A673 (cell line): ENCODE measurements around the gene KDM1A. TPM values are rescaled to one million over a fixed set of nuclear protein-coding genes. Genes with fewer than 3 reads are reported as not detected.
A peak's percentile ranks its signal among the peaks of the same experiment; 100 is the strongest.

Source experiments
- BruUV-seq: library from RNA; stranded (reverse); fragments of 400-500 nt; replicated peaks from 2 replicates; lab custom pipeline; 2021; lab: Mats Ljungman, UMichigan
- CTCF ChIA-PET: fragments of 300-600 bp; sonication (Branson Sonifier 250); formaldehyde crosslinking; loops from one replicate; lab custom pipeline; 2022; ENCODE audit warnings: antibody characterized with exemption; lab: Charles Lee
- POLR2A ChIA-PET: fragments of 300-600 bp; sonication (Branson Sonifier 250); formaldehyde crosslinking; loops from one replicate; lab custom pipeline; 2022; ENCODE audit warnings: antibody characterized with exemption; ENCODE audit not compliant: low non-redundant PET; lab: Charles Lee
- DNase-seq: peaks from one replicate; pipeline ENCODE4 v3.0.0-alpha.2; 2015; ENCODE audit warnings: low spot score
- H3K27ac ChIP-seq: fragments of 200-600 bp; sonication (generic); 2 replicates; pipeline ENCODE4 v1.5.1; 2016; ENCODE audit warnings: mixed run types, low read depth, mild to moderate bottlenecking, mixed read lengths, antibody characterized with exemption, low read length; ENCODE audit not compliant: poor library complexity, severe bottlenecking
- H3K27me3 ChIP-seq: fragments of 200-600 bp; sonication (generic); replicated peaks from 2 replicates; pipeline ENCODE4 v1.6.1; 2017; ENCODE audit warnings: mixed run types, low read depth, mild to moderate bottlenecking, mixed read lengths, antibody characterized with exemption, low read length; ENCODE audit not compliant: insufficient read depth, poor library complexity
- H3K36me3 ChIP-seq: fragments of 200-600 bp; sonication (generic); 2 replicates; pipeline ENCODE4 v1.6.1; 2016; ENCODE audit warnings: mixed run types, mild to moderate bottlenecking, mixed read lengths, antibody characterized with exemption, low read length; ENCODE audit not compliant: insufficient read depth, poor library complexity, severe bottlenecking
- H3K4me1 ChIP-seq: fragments of 200-600 bp; sonication (generic); 2 replicates; pipeline ENCODE4 v1.6.1; 2017; ENCODE audit warnings: mixed run types, mild to moderate bottlenecking, mixed read lengths, antibody characterized with exemption, low read length; ENCODE audit not compliant: insufficient read depth, poor library complexity, severe bottlenecking
- H3K4me3 ChIP-seq: fragments of 200-600 bp; sonication (generic); 2 replicates; pipeline ENCODE4 v1.5.1; 2016; ENCODE audit warnings: low read depth, mixed run types, mild to moderate bottlenecking, mixed read lengths, low read length; ENCODE audit not compliant: poor library complexity, severe bottlenecking
- H3K9me3 ChIP-seq: fragments of 200-600 bp; sonication (generic); 2 replicates; pipeline ENCODE4 v1.6.1; 2016; ENCODE audit warnings: mixed run types, low read depth, mild to moderate bottlenecking, mixed read lengths, antibody characterized with exemption, low read length; ENCODE audit not compliant: poor library complexity, severe bottlenecking
- EZH2 ChIP-seq: fragments of 200-600 bp; sonication (generic); IDR thresholded peaks from 2 replicates; pipeline ENCODE4 v1.6.1; 2017; ENCODE audit warnings: borderline replicate concordance, low read depth, mild to moderate bottlenecking, mixed read lengths, antibody characterized with exemption, low read length; ENCODE audit not compliant: poor library complexity, severe bottlenecking
- intact Hi-C: fragments of 100-400 bp; cut with micrococcal nuclease; formaldehyde crosslinking; loops from one replicate; pipeline ENCODE4 v1.10.0; 2022; ENCODE audit not compliant: unreplicated experiment
- total RNA-seq: library from RNA; stranded (reverse); gene quantifications from 2 replicates; pipeline ENCODE4 v1.2.3, GENCODE V29; 2021
- TF ChIP-seq, protein P1 (sequence below): fragments of 300-800, 200-600 bp; sonication (generic); conservative IDR thresholded peaks from 2 replicates; pipeline ENCODE4 v1.5.1; 2017; ENCODE audit warnings: low read depth, mild to moderate bottlenecking, antibody characterized with exemption, low read length, moderate library complexity, mixed read lengths

KDM1A gene
- total RNA-seq, 1 experiment from 2014 or later: 201 TPM

DNA sequence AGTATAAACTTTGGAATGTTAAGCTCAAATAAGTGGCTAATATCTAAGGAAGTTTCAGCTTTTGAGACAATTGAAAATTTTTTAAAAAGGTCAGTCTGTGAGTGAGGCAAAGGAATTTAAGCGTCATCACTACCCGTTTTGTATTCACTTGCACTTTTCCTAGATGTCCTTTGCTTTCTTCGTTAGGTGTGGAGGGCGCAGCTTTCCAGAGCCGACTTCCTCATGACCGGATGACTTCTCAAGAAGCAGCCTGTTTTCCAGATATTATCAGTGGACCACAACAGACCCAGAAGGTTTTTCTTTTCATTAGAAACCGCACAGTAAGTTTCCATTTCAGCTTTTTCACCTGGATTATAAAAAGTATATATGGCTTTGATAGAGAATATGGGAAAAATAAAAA lies 30.9 kb downstream of the KDM1A start:
- Histone ChIP-seq H3K9me3 (no peaks in the 10 kb centered on the region), H3K4me3 (no peak overlapping the region), H3K27ac (no peak overlapping the region), H3K4me1 (no peaks in the 10 kb centered on the region), H3K36me3 (peaks cover 47% of the 10 kb centered on the region), H3K27me3 (no peaks in the 10 kb centered on the region)
- ChIA-PET POLR2A (no interaction called here), CTCF (no interaction called here)
- BruUV-seq: no TSS peak
- DNase-seq: no peak
- intact Hi-C loops: no loop called here
- no peak for TF ChIP-seq EZH2
- TF ChIP-seq, protein P1, sequence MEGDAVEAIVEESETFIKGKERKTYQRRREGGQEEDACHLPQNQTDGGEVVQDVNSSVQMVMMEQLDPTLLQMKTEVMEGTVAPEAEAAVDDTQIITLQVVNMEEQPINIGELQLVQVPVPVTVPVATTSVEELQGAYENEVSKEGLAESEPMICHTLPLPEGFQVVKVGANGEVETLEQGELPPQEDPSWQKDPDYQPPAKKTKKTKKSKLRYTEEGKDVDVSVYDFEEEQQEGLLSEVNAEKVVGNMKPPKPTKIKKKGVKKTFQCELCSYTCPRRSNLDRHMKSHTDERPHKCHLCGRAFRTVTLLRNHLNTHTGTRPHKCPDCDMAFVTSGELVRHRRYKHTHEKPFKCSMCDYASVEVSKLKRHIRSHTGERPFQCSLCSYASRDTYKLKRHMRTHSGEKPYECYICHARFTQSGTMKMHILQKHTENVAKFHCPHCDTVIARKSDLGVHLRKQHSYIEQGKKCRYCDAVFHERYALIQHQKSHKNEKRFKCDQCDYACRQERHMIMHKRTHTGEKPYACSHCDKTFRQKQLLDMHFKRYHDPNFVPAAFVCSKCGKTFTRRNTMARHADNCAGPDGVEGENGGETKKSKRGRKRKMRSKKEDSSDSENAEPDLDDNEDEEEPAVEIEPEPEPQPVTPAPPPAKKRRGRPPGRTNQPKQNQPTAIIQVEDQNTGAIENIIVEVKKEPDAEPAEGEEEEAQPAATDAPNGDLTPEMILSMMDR: no peak

DNA sequence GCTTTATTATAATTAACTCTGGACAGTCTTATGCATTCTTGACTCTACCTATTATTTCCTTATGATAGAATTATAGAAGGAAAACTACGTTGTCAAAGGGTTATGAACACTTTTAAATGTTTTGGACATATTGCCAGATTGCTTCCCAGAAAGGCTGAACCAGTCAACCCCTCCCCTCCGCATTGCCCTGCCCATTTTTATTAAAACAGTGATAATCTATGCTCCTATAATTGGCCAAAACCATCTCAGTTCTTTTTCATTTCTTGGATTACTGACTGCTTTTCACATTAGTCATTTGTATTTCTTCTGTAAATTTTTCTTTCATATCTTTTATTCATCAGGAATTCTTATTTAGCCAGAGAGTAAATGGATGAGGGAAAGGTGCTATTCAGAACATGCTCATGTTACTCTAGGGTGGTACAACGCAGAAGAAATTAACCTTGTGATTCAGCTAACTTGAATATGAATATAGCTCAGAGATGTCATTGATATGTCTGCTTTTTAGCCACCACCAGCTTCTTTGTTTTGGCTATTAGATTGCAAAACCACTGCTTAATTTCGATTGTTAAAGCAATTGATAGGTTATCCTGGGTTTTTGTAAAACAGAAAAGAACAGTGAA lies 32.1 kb downstream of the KDM1A start:
- ChIA-PET POLR2A (no interaction called here), CTCF (no interaction called here)
- DNase-seq: no peak
- no peaks in the 10 kb centered on the region for H3K27me3 ChIP-seq
- no peak overlapping the region for H3K4me3 ChIP-seq
- peak overlapping the region; percentile 12 for H3K27ac ChIP-seq
- BruUV-seq: no TSS peak
- TF ChIP-seq EZH2: no peak
- TF ChIP-seq, protein P1: no peak
- no peaks in the 10 kb centered on the region for H3K4me1 ChIP-seq
- H3K9me3 ChIP-seq: no peaks in the 10 kb centered on the region
- H3K36me3 ChIP-seq: peaks cover 59% of the 10 kb centered on the region
- intact Hi-C loops: no loop called here

DNA sequence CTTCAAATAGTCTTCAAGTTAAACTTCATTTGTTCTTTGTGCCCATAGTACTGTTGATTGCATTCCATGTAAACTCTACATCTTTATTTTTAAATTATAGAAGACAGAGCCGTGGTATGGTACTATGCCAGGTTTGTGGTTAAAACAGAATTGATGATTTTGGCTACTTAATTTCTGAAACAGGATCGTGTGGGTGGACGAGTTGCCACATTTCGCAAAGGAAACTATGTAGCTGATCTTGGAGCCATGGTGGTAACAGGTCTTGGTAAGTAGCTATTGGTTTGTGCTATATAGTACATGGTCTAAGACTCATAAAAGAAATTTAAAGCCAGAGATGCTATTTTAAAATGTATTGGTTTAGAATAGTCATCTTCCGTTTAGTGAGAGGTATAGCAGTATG lies 38.0 kb downstream of the KDM1A start:
- no peak for DNase-seq
- H3K36me3 ChIP-seq: peaks cover 88% of the 10 kb centered on the region
- intact Hi-C loops: no loop called here

More for the DNA sequence above, 38.0 kb downstream of the KDM1A start:
- Histone ChIP-seq H3K9me3 (no peaks in the 10 kb centered on the region), H3K27ac (no peak overlapping the region), H3K4me3 (no peak overlapping the region), H3K4me1 (no peaks in the 10 kb centered on the region), H3K27me3 (no peaks in the 10 kb centered on the region)
- ChIA-PET POLR2A (no interaction called here), CTCF (interaction anchor here (0.6 kb wide), 1 partner anchor 1580 kb away, joined by 3 read pairs; no protein-coding TSS in a partner anchor)
- BruUV-seq: no TSS peak
- TF ChIP-seq, protein P1: no peak
